Esophagus squamous epithelium (tissue), 5 donors: ENCODE results near the gene KCNH8. TPM values are rescaled to one million over a fixed set of nuclear protein-coding genes. Genes with fewer than 3 reads are reported as not detected.

ENCODE experiments used
- DNase-seq: peaks from one replicate; lab custom pipeline; 2025; lab: John Stamatoyannopoulos, UW
- H3K27ac ChIP-seq, 4 donors: fragments of 200-600 bp; sonication (generic); one replicate each; pipeline ENCODE4 v1.5.1; 2016 to 2019; ENCODE audit warnings: mild to moderate bottlenecking in 1 of 4
- H3K27me3 ChIP-seq, 4 donors: fragments of 200-600 bp; sonication (generic); 1 replicate in 3 of 4; 2 replicates in 1 of 4; pipeline versions ENCODE4 v1.5.1 to v1.6.0; 2017 to 2021; ENCODE audit warnings: antibody characterized with exemption in 1 of 4
- H3K36me3 ChIP-seq, 3 donors: fragments of 200-600 bp; sonication (generic); one replicate each; pipeline ENCODE4 v1.5.1; 2016 to 2019
- H3K4me1 ChIP-seq, 3 donors: fragments of 200-600 bp; sonication (generic); one replicate each; pipeline ENCODE4 v1.5.1; 2017 to 2019
- H3K4me3 ChIP-seq, 4 donors: fragments of 200-600 bp; sonication (generic); 1 replicate in 3 of 4; 2 replicates in 1 of 4; pipeline ENCODE4 v1.5.1; 2016 to 2019; ENCODE audit warnings: mild to moderate bottlenecking in 2 of 4, moderate library complexity in 1 of 4
- H3K9me3 ChIP-seq, 3 donors: fragments of 200-600 bp; sonication (generic); one replicate each; pipeline ENCODE4 v1.5.1; 2016 to 2019
- POLR2A ChIP-seq, 4 donors: fragments of 450-650 bp; IDR thresholded peaks; one replicate each; pipeline ENCODE4 v1.6.1; 2017; ENCODE audit warnings: antibody characterized with exemption in 4 of 4, mild to moderate bottlenecking in 4 of 4, moderate library complexity in 3 of 4
- WGBS, 2 donors: methylation state at CpG; one replicate each; pipeline ENCODE4 v1.1.5; 2018; 5-methylcytosine and 5-hydroxymethylcytosine counted together
- intact Hi-C: fragments of 100-400 bp; cut with DNase I; formaldehyde crosslinking; loops from one replicate; pipeline ENCODE4 v1.15.0; 2022
- total RNA-seq, 4 donors: library from RNA; depleted of rRNA; stranded (reverse); fragments of >200 nt; gene quantifications; one replicate each; pipeline ENCODE4 v1.1.0, GENCODE V29; 2016
- TF ChIP-seq, protein P1 (sequence below), 6 experiments: fragments of 450-650 bp in 4 of 6; fragments of 200-600 bp in 2 of 6; sonication (generic) in 2 of 6; IDR thresholded peaks; one replicate each; pipeline ENCODE4 v1.5.1; 2016 to 2019; ENCODE audit warnings: antibody characterized with exemption in 6 of 6, mild to moderate bottlenecking in 4 of 6, moderate library complexity in 4 of 6
- donor health status: DM: yes; HTN: yes; CAD: no.

KCNH8 gene
- total RNA-seq, 4 donors from 2014 or later = 0.57 TPM; not detected in 3

DNA sequence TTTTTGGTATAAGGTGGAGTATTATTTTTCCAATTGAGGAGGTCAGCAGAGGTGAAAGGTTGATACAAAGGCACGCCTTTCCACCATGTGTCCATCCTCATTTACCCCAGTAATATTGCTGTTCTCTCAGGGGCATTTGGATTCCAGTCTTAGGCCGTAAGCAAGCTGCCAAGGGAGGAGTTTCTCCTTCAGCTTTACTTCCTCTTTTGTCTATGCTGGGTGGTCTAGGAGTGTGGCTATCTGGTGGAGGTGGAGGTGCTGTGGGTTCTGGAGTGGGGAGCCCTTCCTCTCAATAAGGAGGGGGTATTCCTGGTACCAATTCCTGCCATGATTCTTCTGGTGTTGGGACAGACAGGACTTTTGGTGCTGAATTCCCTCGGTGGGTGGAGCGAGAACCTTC, 340.6 kb downstream of the KCNH8 start:
- H3K4me1 ChIP-seq = no peaks in the 10 kb centered on the region
- no peaks in the 10 kb centered on the region for H3K9me3 ChIP-seq
- intact Hi-C loops = no loop called here
- H3K27me3 ChIP-seq = no peaks in the 10 kb centered on the region
- no peak overlapping the region for H3K4me3 ChIP-seq
- 81 to 85% methylated on average over 3 to 4 of the region's 4 CpGs for WGBS, 2 donors
- H3K27ac ChIP-seq = no peak overlapping the region
- DNase-seq = no peak
- no peaks in the 10 kb centered on the region for H3K36me3 ChIP-seq
- TF ChIP-seq, protein P1, sequence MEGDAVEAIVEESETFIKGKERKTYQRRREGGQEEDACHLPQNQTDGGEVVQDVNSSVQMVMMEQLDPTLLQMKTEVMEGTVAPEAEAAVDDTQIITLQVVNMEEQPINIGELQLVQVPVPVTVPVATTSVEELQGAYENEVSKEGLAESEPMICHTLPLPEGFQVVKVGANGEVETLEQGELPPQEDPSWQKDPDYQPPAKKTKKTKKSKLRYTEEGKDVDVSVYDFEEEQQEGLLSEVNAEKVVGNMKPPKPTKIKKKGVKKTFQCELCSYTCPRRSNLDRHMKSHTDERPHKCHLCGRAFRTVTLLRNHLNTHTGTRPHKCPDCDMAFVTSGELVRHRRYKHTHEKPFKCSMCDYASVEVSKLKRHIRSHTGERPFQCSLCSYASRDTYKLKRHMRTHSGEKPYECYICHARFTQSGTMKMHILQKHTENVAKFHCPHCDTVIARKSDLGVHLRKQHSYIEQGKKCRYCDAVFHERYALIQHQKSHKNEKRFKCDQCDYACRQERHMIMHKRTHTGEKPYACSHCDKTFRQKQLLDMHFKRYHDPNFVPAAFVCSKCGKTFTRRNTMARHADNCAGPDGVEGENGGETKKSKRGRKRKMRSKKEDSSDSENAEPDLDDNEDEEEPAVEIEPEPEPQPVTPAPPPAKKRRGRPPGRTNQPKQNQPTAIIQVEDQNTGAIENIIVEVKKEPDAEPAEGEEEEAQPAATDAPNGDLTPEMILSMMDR (IDR thresholded peaks at IDR 0.05) = no peak
- TF ChIP-seq POLR2A (IDR thresholded peaks at IDR 0.05) = no peak

DNA sequence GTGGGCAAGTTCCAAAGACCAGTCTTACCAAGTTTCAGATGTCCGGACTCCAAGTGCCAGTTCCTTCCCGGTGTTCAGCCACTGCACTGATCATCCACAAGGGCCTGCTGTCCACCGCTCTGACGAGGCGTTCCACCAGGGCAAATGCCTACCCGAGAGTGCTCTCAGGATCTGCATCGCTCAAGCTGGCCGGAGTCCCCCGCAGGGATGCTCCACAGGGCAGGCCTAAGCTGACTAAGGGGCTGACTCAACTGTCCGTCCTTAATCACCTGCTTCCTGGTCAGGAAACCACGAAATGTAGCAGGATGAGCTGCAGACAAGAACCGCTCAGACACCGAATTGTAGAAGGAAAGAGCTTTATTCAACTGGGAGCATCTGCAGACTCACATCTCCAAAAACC, 341.6 kb downstream of the KCNH8 start:
- H3K36me3 ChIP-seq = no peaks in the 10 kb centered on the region
- TF ChIP-seq, protein P1 (IDR thresholded peaks at IDR 0.05) = no peak
- TF ChIP-seq POLR2A (IDR thresholded peaks at IDR 0.05) = no peak
- intact Hi-C loops = no loop called here
- no peaks in the 10 kb centered on the region for H3K27me3 ChIP-seq
- no peaks in the 10 kb centered on the region for H3K9me3 ChIP-seq
- no peaks in the 10 kb centered on the region for H3K4me1 ChIP-seq
- DNase-seq = no peak
- no peak overlapping the region for H3K4me3 ChIP-seq
- H3K27ac ChIP-seq = no peak overlapping the region
- WGBS, 2 donors = 88 to 93% methylated on average over 5 to 6 of the region's 13 CpGs

DNA sequence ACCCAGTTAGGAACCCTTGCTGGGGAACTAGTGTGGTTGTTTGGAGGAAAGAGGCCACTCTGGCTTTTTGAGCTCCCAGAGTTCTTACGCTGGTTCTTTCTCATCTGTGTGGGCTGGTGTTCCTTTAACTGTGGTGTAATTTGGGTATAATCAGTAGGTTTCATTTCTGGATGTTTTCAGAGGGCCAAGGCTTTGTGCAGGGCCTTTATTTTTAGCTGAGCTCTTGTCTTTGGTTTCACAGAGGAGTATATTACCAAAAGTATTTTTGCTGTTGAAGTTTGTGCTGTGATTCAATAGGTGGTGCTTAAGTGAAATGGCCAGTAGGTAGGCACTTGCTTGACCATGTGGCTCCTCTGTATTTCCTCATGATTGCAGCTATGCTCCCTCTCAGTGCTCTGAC, 357.9 kb downstream of the KCNH8 start:
- Histone ChIP-seq H3K4me3 (no peak overlapping the region), H3K27ac (no peak overlapping the region), H3K27me3 (no peaks in the 10 kb centered on the region), H3K4me1 (no peaks in the 10 kb centered on the region), H3K36me3 (no peaks in the 10 kb centered on the region), H3K9me3 (no peaks in the 10 kb centered on the region)
- 88 to 93% methylated on average over 1 of the region's 1 CpG for WGBS, 2 donors
- TF ChIP-seq, protein P1 (IDR thresholded peaks at IDR 0.05) = no peak
- TF ChIP-seq POLR2A (IDR thresholded peaks at IDR 0.05) = no peak
- intact Hi-C loops = no loop called here
- no peak for DNase-seq

DNA sequence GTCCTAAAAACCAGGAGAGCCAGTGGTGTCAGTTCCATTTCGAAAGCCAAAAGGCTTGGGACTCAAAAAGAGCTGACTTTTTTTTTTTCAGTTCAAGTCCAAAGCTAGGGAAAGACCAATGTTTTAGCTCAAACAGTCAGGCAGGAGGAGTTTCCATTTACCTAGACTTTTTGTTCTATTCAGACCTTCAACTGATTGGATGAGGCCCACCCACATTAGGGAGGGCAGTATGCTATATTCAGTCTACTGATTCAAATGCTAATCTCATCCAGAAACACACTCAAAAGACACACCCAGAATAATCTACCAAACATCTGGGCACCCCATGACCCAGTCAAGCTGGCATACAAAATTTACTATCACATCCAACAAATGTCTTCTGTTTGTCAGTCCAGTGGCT, 374.0 kb downstream of the KCNH8 start:
- Histone ChIP-seq H3K36me3 (no peaks in the 10 kb centered on the region), H3K4me3 (no peak overlapping the region), H3K4me1 (no peaks in the 10 kb centered on the region), H3K27me3 (no peaks in the 10 kb centered on the region), H3K27ac (no peak overlapping the region), H3K9me3 (no peaks in the 10 kb centered on the region)
- TF ChIP-seq, protein P1 (IDR thresholded peaks at IDR 0.05) = no peak
- TF ChIP-seq POLR2A (IDR thresholded peaks at IDR 0.05) = no peak
- WGBS, 2 donors = 87 to 95% methylated on average over 1 of the region's 1 CpG
- intact Hi-C loops = no loop called here
- DNase-seq = no peak

DNA sequence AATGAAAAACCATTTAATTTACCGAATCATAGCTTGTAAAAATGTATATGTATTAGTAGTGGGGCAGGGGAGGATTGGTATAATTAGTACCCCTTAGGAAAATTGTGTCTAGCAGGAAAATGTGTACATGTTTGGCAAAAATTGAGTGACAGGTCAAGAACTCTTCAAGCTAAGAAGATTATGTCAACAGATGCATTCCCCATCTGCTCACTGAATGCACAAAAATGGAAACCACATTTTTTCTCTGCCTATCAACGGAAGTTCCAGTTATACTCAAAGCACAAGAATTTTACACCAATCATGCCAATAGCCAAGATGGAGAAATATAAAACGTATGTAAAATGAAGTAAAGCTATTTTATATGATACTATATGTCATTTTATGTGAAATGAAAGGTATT, 377.8 kb downstream of the KCNH8 start:
- no peak for DNase-seq
- 61% methylated on average over 3 of the region's 3 CpGs for WGBS, 2 donors
- Histone ChIP-seq H3K4me1 (no peaks in the 10 kb centered on the region), H3K27me3 (no peaks in the 10 kb centered on the region), H3K36me3 (no peaks in the 10 kb centered on the region), H3K9me3 (no peaks in the 10 kb centered on the region), H3K4me3 (no peak overlapping the region), H3K27ac (no peak overlapping the region)
- TF ChIP-seq POLR2A (IDR thresholded peaks at IDR 0.05) = no peak
- TF ChIP-seq, protein P1 (IDR thresholded peaks at IDR 0.05) = no peak
- intact Hi-C loops = no loop called here
